GM23338 (cell line): Measurements from ENCODE around the gene PPME1. TPM values are rescaled to one million over a fixed set of nuclear protein-coding genes. Genes with fewer than 3 reads are reported as not detected.

ENCODE experiments used
- ATAC-seq: fragments of 200-7000 bp; cut with Tn5 transposase; 3 replicates; pipeline ENCODE4 v1.9.1; 2020
- DNase-seq: peaks from one replicate; pipeline ENCODE4 v3.0.0-alpha.2; 2015; ENCODE audit warnings: low spot score
- H2AFZ ChIP-seq: fragments of 200-600 bp; sonication (generic); 2 replicates; pipeline ENCODE4 v1.8.0; 2016; ENCODE audit warnings: antibody characterized with exemption, mild to moderate bottlenecking, moderate library complexity
- H3F3A ChIP-seq: fragments of 200-600 bp; sonication (generic); replicated peaks from 2 replicates; pipeline ENCODE4 v1.8.0; 2017; ENCODE audit warnings: antibody characterized with exemption, mixed run types, low read depth
- H3K27ac ChIP-seq: fragments of 200-600 bp; sonication (generic); 2 replicates; pipeline ENCODE4 v1.6.1; 2016; ENCODE audit warnings: low read depth
- H3K27me3 ChIP-seq: fragments of 200-600 bp; sonication (generic); 2 replicates; pipeline ENCODE4 v1.8.0; 2016; ENCODE audit warnings: mild to moderate bottlenecking, mixed run types, moderate library complexity; ENCODE audit not compliant: insufficient read depth
- H3K36me3 ChIP-seq: fragments of 200-600 bp; sonication (generic); 2 replicates; pipeline ENCODE4 v1.8.0; 2016; ENCODE audit warnings: mild to moderate bottlenecking; ENCODE audit not compliant: insufficient read depth
- H3K4me1 ChIP-seq: fragments of 200-600 bp; sonication (generic); 2 replicates; pipeline ENCODE4 v1.8.0; 2016; ENCODE audit warnings: mild to moderate bottlenecking, moderate library complexity; ENCODE audit not compliant: insufficient read depth
- H3K4me2 ChIP-seq: fragments of 200-600 bp; sonication (generic); 2 replicates; pipeline ENCODE4 v1.7.1; 2017; ENCODE audit warnings: mixed run types
- H3K4me3 ChIP-seq: fragments of 200-600 bp; sonication (generic); 2 replicates; pipeline ENCODE4 v1.6.1; 2016; ENCODE audit warnings: mixed run types
- H3K79me2 ChIP-seq: fragments of 200-600 bp; sonication (generic); replicated peaks from 2 replicates; pipeline ENCODE4 v1.8.0; 2017; ENCODE audit warnings: mild to moderate bottlenecking; ENCODE audit not compliant: insufficient read depth
- H3K9me2 ChIP-seq: fragments of 200-600 bp; sonication (generic); 2 replicates; pipeline ENCODE4 v1.8.0; 2017; ENCODE audit not compliant: insufficient read depth
- H4K20me1 ChIP-seq: fragments of 200-600 bp; sonication (generic); replicated peaks from 2 replicates; pipeline ENCODE4 v1.8.0; 2017; ENCODE audit warnings: mild to moderate bottlenecking; ENCODE audit not compliant: insufficient read depth
- H3K27ac Mint-ChIP-seq: 2 replicates; pipeline ENCODE4 v1.8.0; 2020; ENCODE audit warnings: inconsistent platforms, mild to moderate bottlenecking, moderate library complexity, mixed read lengths
- H3K27me3 Mint-ChIP-seq: 3 replicates; pipeline ENCODE4 v1.8.0; 2022; ENCODE audit warnings: low read depth, mild to moderate bottlenecking, moderate library complexity, mixed read lengths, inconsistent platforms; ENCODE audit not compliant: insufficient read depth, poor library complexity
- H3K36me3 Mint-ChIP-seq: 3 replicates; pipeline ENCODE4 v1.8.0; 2021; ENCODE audit warnings: low read depth, mild to moderate bottlenecking, inconsistent platforms, moderate library complexity, mixed read lengths
- H3K4me1 Mint-ChIP-seq: 3 replicates; pipeline ENCODE4 v1.8.0; 2020; ENCODE audit warnings: mild to moderate bottlenecking, inconsistent platforms, mixed read lengths
- H3K4me3 Mint-ChIP-seq: 3 replicates; pipeline ENCODE4 v1.8.0; 2021; ENCODE audit warnings: moderate library complexity, mild to moderate bottlenecking, inconsistent platforms, mixed read lengths
- H3K9me3 Mint-ChIP-seq: 3 replicates; pipeline ENCODE4 v1.8.0; 2020; ENCODE audit warnings: moderate library complexity, mild to moderate bottlenecking, inconsistent platforms, mixed read lengths
- CREB1 ChIP-seq: fragments of 250-450 bp; sonication (Bioruptor Pico); IDR thresholded peaks from 2 replicates; pipeline ENCODE4 v1.5.0; 2020; ENCODE audit warnings: low read depth, mild to moderate bottlenecking, moderate library complexity
- CTCF ChIP-seq, 2 experiments: fragments of 200-600 bp in 1 of 2; sonication (generic) in 1 of 2; conservative IDR thresholded peaks; 2 replicates each; pipeline versions ENCODE4 v1.5.1 to v1.6.1; 2016 to 2017; ENCODE audit warnings: antibody characterized with exemption in 2 of 2, low read depth in 2 of 2, mild to moderate bottlenecking in 2 of 2, moderate library complexity in 1 of 2
- EZH2 ChIP-seq: fragments of 200-600 bp; sonication (generic); IDR thresholded peaks from one replicate; pipeline ENCODE4 v1.8.0; 2017; ENCODE audit warnings: antibody characterized with exemption, mild to moderate bottlenecking, low read depth; ENCODE audit not compliant: unreplicated experiment
- EZH2phosphoT487 ChIP-seq: fragments of 200-600 bp; sonication (generic); IDR thresholded peaks from one replicate; pipeline ENCODE4 v1.8.1; 2018; ENCODE audit warnings: antibody characterized with exemption; ENCODE audit not compliant: unreplicated experiment
- JUNB ChIP-seq: IDR thresholded peaks from one replicate; pipeline ENCODE4 v1.6.1; 2016; ENCODE audit warnings: antibody characterized with exemption; ENCODE audit not compliant: unreplicated experiment
- NANOG ChIP-seq: IDR thresholded peaks from 2 replicates; pipeline ENCODE4 v1.6.1; 2016; ENCODE audit warnings: antibody characterized with exemption, borderline replicate concordance
- POLR2AphosphoS5 ChIP-seq: IDR thresholded peaks from 2 replicates; pipeline ENCODE4 v1.6.1; 2016; ENCODE audit warnings: antibody characterized with exemption, low read depth
- STAT1 ChIP-seq: IDR thresholded peaks from one replicate; pipeline ENCODE4 v1.6.1; 2016; ENCODE audit warnings: antibody characterized with exemption; ENCODE audit not compliant: unreplicated experiment
- ZNF114 ChIP-seq: fragments of 250-450 bp; sonication (Bioruptor Pico); IDR thresholded peaks from 2 replicates; pipeline ENCODE4 v1.5.0; 2020; ENCODE audit warnings: mild to moderate bottlenecking, moderate library complexity
- ZNF331 ChIP-seq: fragments of 250-450 bp; sonication (Bioruptor Pico); IDR thresholded peaks from 2 replicates; pipeline ENCODE4 v1.5.0; 2020; ENCODE audit warnings: low read depth, mild to moderate bottlenecking, moderate library complexity
- polyA plus RNA-seq: library from polyadenylated mRNA; unstranded; fragments of >200 nt; fragmentation: Nextera tagmentation; extraction: Ambion mirVana; gene quantifications from 2 replicates; pipeline ENCODE4 v1.2.1, GENCODE V29; 2016
- total RNA-seq: library from RNA; depleted of rRNA; stranded (reverse); fragments of >200 nt; shearing (Covaris generic); gene quantifications from 2 replicates; pipeline ENCODE4 v1.2.3, GENCODE V29; 2014
- TF ChIP-seq, protein P1 (sequence below): IDR thresholded peaks from 2 replicates; pipeline ENCODE4 v1.6.1; 2016; ENCODE audit warnings: antibody characterized with exemption

PPME1 gene
- total and polyA plus RNA-seq, 2 experiments from 2014 or later = 32.1 to 37.2 TPM

DNA sequence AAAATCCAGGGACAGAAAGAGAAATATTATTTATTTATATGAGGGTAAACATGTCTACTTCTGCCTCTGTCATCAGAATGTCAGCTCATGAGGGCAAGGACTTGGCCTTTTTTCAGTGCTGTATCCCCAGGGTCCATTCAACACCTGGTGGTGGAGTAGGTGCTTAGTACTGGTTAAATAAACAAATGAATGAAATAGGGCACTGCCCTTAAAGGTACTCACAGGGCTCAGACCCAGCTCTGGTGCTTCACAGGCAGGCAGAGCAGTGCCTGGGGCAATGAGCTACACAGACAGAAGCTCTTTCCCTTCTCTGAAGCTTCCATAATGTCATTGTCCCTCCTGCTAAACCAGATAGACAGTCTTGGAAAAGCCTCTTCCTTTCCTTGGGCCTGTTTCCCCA is 109.4 kb downstream of the PPME1 start (continued):
- TF ChIP-seq CTCF (conservative IDR thresholded peaks at IDR 0.05; ENCODE audit: low read depth in 2 of 2) (no peak), STAT1 (no peak), EZH2phosphoT487 (no peak), NANOG (no peak), EZH2 (no peak), ZNF114 (CRISPR knock-in tag) (no peak)
- TF ChIP-seq, protein P1, sequence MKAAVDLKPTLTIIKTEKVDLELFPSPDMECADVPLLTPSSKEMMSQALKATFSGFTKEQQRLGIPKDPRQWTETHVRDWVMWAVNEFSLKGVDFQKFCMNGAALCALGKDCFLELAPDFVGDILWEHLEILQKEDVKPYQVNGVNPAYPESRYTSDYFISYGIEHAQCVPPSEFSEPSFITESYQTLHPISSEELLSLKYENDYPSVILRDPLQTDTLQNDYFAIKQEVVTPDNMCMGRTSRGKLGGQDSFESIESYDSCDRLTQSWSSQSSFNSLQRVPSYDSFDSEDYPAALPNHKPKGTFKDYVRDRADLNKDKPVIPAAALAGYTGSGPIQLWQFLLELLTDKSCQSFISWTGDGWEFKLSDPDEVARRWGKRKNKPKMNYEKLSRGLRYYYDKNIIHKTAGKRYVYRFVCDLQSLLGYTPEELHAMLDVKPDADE = no peak

DNA sequence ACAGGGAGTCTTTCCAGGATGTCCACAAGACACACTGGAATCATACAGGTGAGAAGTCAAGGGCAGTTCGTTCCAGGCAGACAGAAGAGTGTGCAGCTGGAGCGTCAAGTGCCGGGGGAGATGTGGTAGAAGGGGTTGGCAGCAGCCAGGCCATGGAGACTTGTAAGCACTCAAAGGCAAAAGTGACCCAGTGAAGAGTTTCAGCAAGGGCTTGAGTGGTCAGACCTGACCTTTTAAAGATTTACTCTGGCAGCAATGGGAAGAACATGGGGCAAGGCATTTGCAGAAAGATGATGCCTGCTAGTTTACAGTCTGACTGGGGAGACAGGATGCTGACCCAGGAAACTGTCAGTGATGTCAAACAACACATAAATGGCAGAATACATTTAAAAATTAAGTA is 111.3 kb downstream of the PPME1 start:
- H3K4me2 ChIP-seq = no peak overlapping the region
- no peaks in the 10 kb centered on the region for H3K4me1 ChIP-seq
- H3K4me3 ChIP-seq = no peak overlapping the region
- Mint-ChIP-seq H3K4me3 (no peak overlapping the region), H3K27me3 (no peaks in the 10 kb centered on the region), H3K9me3 (no peaks in the 10 kb centered on the region), H3K27ac (no peak overlapping the region), H3K4me1 (no peaks in the 10 kb centered on the region), H3K36me3 (no peaks in the 10 kb centered on the region)
- H3K9me2 ChIP-seq = no peaks in the 10 kb centered on the region
- H3K79me2 ChIP-seq = no peaks in the 10 kb centered on the region
- H3K36me3 ChIP-seq = no peaks in the 10 kb centered on the region
- H3K27ac ChIP-seq = no peak overlapping the region
- TF ChIP-seq EZH2 (no peak), EZH2phosphoT487 (no peak), JUNB (no peak), POLR2AphosphoS5 (no peak), CREB1 (no peak), ZNF331 (CRISPR knock-in tag) (no peak), NANOG (no peak), CTCF (conservative IDR thresholded peaks at IDR 0.05; ENCODE audit: low read depth in 2 of 2) (no peak), ZNF114 (CRISPR knock-in tag) (no peak)
- TF ChIP-seq, protein P1 = no peak
- H3K27me3 ChIP-seq = no peaks in the 10 kb centered on the region
- H4K20me1 ChIP-seq = no peaks in the 10 kb centered on the region
- DNase-seq (no peak), ATAC-seq (no peak)
- no peaks in the 10 kb centered on the region for H3F3A ChIP-seq
- no peak overlapping the region for H2AFZ ChIP-seq
